ENCODE results near the gene ARHGAP32.

ARHGAP32 gene

DNA sequence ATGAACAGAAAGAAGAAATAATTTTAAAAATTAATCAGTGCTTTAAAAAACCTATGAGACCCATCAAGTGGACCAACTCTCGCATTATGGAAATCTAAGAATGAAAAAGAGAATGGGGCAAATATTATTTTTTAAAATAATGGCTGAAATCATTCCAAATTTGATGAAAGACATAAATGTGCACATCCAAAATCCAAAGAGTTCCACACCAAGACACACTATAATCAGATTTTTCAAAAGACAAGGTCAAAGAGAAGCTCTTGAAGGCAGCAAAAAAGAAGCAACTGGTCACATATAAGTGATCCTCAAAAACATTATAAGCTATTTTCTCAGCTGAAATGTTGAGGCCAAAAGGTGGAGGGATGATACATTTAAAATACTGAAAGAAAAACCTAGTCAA, 85.3 kb downstream of the ARHGAP32 start:
- DNase-seq: no peak

GRCh38 chr11:129102756-129103155, 89.4 kb downstream of the ARHGAP32 start:
- no peak for DNase-seq

GRCh38 chr11:129102225-129102624, 89.9 kb downstream of the ARHGAP32 start:
- no peak for DNase-seq

GRCh38 chr11:129093283-129093682, 98.8 kb downstream of the ARHGAP32 start:
- DNase-seq: no peak

DNA sequence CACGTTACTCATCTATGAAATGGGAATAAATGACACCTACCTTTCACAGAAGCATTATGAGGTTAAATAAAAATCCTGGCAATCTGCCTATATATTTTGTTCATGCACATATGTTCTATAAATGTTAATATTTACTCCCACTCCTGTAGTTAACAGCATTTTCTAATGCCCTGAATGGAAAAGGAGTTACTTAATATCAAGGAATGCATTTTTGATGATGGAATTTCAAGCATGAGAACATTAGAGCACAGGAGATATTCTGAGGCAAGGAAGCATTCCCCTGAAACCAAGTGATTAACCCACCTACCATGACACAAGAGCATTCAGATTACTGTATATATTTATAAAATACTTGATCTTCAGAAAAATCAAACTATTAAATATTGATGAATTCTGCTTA, 102.1 kb downstream of the ARHGAP32 start:
- no peak for DNase-seq

DNA sequence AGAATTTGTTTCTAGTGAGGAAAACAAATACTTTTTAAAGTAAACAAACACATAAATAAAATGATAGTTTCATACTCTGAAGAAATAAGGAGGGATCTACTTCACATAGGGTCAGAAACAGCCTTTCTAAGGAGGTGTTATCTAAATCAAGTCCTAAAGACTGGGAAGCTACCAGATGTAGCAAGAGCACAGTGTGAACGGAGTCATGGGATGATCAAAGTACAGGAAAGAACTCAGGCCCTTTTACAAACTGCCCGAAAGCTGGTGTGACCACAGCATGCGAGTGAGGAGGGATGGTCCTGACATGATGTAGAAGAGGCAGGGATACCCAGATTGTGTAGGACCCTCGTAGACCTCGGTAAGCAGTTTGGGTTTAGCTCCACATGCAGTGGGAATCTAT, 102.8 kb downstream of the ARHGAP32 start:
- DNase-seq: no peak

DNA sequence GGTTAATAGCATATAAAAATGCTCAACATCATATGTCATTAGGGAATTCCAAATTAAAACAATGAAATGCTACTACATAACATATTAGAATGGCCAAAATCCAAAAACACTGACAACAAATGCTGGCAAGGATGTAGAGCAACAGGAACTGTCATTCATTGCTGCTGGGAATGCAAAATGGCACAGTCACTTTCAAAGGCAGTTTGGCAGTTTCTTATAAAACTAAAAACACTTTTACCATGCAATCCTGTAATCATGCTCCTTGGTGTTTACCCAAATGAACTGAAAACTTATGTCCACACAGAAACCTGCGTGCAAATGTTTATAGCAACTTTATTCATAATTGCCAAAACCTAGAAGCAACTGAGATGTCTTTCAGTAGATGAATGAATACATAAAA, 105.1 kb downstream of the ARHGAP32 start:
- no peak for DNase-seq

GRCh38 chr11:129077191-129077590, 114.9 kb downstream of the ARHGAP32 start:
- DNase-seq: no peak

- DNase-seq: no peak
These were observed 116.4 kb downstream of the ARHGAP32 start for GRCh38 chr11:129075757-129076156.

- DNase-seq: no peak
These were observed 124.7 kb downstream of the ARHGAP32 start for GRCh38 chr11:129067454-129067853.

DNA sequence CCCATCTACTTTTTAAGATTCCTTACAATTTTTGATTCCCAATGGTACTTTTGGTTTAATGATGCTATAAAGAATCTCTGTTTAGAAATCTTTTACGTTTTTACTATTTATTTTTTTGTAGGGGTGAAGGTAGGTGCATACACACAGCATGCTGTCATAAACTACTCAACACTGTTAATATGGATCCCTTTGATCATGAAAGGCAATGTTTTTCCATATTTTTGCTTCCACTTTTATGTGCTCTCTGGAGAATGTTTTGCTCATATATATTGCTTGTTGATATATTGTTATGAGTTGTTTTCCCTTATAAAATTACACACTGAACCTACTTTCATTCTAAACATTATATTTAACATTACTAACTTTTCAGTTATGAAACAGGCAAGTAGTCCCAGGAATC, 125.9 kb downstream of the ARHGAP32 start:
- no peak for DNase-seq

DNA sequence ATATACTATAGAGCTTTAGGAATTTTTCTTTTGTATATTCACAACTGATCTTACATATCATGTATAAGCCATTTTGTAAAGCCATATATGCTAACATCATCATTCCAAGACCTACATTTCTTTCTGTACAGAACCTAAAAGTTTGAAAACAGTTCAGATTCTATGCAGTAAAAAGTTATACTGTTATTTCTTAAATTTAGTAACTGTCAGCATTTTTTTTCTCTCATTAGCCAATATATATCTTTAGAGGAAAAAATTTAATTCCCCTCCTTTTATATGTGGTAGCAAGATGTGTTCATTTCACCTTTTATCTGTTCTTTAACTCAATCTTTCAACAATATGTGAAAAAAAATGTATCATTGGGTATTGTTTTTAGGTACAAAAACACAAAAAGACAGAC, 129.0 kb downstream of the ARHGAP32 start:
- no peak for DNase-seq

DNA sequence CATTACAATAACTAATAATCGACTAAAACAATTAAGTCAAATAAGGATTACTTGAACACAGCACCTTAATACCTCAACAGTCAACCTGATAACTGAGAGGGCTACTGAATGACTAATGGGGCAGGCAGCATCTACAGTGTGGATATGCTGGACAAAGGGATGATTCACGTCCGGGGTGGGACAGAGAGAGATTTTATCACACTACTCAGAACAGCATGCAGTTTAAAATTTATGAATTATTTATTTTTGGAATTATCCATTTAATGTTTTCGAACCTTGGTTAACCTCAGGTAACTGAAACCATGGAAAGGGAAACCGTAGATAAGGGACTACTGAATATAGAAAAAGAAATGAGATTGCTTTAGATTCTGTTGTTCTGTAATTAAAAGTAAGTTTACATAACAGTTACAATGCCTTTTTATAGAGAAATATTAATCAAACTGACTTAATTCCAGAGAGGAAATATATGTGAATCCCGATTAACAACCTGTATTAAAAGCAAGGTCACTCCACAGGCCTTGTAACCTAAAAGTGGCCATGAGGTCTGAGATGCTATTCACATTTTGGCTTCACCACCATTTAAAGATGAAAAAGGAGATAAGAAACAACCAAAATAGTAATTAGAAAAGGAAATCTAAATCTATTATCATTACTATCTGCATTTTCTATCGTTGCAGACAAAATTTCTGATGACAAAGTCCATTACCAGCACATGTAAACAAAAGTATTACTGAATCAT, 130.5 kb downstream of the ARHGAP32 start:
- DNase-seq: no peak

DNA sequence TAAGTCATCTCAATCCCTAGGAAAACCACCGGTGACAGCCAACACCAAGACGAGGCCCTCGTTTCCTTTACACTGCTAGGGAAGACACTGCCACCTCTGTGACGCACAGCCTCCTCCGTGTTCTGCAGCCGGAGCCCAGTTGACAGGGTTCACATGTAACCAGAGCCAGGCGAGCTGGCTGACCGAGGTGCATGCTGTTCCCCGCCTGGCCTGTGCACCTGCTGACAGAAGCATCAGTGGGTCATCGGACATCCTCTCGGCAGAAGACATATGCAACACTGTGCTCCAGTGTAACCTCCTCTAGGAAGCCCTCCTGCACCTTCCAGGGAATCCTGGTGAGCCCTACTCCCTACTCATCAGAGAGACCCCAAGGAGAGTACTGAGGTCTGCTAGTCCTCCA, 135.2 kb downstream of the ARHGAP32 start:
- no peak for DNase-seq

DNA sequence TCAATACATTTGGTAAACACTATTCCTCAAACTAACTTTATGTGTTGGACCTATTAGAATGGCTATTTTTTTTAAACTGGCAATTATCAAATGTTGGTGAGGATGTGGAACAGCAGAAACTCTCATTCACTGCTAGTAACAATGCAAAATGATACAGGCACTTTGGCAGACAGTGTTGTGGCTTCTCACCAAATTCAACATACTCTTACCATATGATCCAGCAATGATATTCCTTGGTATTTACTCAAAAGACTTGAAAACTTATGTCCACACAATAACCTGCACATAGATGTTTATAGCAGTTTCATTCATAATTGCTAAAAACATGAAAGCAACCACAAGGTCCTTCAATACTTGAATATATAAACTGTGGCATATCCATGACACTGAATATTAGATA, 136.9 kb downstream of the ARHGAP32 start:
- no peak for DNase-seq

- DNase-seq: no peak
These were observed 143.2 kb downstream of the ARHGAP32 start for GRCh38 chr11:129048911-129049310.

- DNase-seq: no peak
These were observed 147.0 kb downstream of the ARHGAP32 start for GRCh38 chr11:129045150-129045549.

GRCh38 chr11:129042503-129042902, 149.6 kb downstream of the ARHGAP32 start:
- no peak for DNase-seq

- no peak for DNase-seq
These were observed 150.5 kb downstream of the ARHGAP32 start for GRCh38 chr11:129041611-129042018.

GRCh38 chr11:129040934-129041333, 151.2 kb downstream of the ARHGAP32 start:
- no peak for DNase-seq

DNA sequence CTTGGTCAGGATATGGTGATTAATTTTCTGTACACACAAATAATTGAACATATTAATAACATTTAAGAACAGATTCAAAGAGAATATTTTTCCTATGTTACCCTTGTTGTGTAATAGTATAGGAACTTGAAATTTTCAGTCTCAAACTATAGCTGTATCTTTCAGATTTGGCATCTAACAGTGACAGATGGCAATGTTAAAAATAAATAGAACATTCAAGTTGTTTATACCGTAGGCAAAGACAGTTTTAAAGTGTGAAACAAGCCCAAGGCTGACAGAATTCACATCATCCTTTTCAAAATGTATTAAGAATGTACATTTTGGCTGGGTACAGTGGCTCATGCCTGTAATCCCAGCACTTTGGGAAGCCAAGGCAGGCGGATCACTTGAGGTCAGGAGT, 156.9 kb downstream of the ARHGAP32 start:
- DNase-seq: no peak

GRCh38 chr11:129034001-129034400, 158.1 kb downstream of the ARHGAP32 start:
- no peak for DNase-seq

GRCh38 chr11:129023968-129024676, 168.0 kb downstream of the ARHGAP32 start:
- DNase-seq: peak; percentile 77 to 84

GRCh38 chr11:129021295-129021694, 170.8 kb downstream of the ARHGAP32 start:
- peak; percentile 64 to 74 for DNase-seq

- no peak for DNase-seq
These were observed 173.1 kb downstream of the ARHGAP32 start for GRCh38 chr11:129018991-129019390.

All from NCI-H526 (cell line).